Embryonic facial prominence (tissue), 1 donor: ENCODE measurements around the gene TWIST1.

Experiments used
- DNase-seq: peaks from one replicate; pipeline ENCODE4 v3.0.0-alpha.2; 2016; ENCODE audit errors: extremely low spot score

The TWIST1 gene

GRCh38 chr7:19113855-19114550 is 3.4 kb downstream of the TWIST1 start:
- DNase-seq = no peak

- DNase-seq = no peak
These were observed 4.5 kb downstream of the TWIST1 start for GRCh38 chr7:19113002-19113350.

GRCh38 chr7:19112274-19113001 is 5.0 kb downstream of the TWIST1 start:
- DNase-seq = no peak

- DNase-seq = no peak
These were observed 5.8 kb downstream of the TWIST1 start for GRCh38 chr7:19111474-19112273.

GRCh38 chr7:19110776-19111175 is 6.7 kb downstream of the TWIST1 start:
- no peak for DNase-seq

- no peak for DNase-seq
These were observed 7.3 kb downstream of the TWIST1 start for GRCh38 chr7:19110026-19110730.

- DNase-seq = no peak
These were observed 8.2 kb downstream of the TWIST1 start for GRCh38 chr7:19109000-19109946.

- DNase-seq = no peak
These were observed 9.9 kb downstream of the TWIST1 start for GRCh38 chr7:19107356-19108146.

- DNase-seq = no peak
These were observed 10.4 kb downstream of the TWIST1 start for GRCh38 chr7:19107081-19107355.

GRCh38 chr7:19106241-19107080 is 11.0 kb downstream of the TWIST1 start:
- DNase-seq = no peak

- DNase-seq = no peak
These were observed 11.9 kb downstream of the TWIST1 start for GRCh38 chr7:19105546-19105945.

- no peak for DNase-seq
These were observed 12.6 kb downstream of the TWIST1 start for GRCh38 chr7:19104811-19105210.

GRCh38 chr7:19102884-19103283 is 14.6 kb downstream of the TWIST1 start:
- DNase-seq = no peak

GRCh38 chr7:19101909-19102308 is 15.5 kb downstream of the TWIST1 start:
- DNase-seq = no peak

GRCh38 chr7:19101472-19101871 is 16.0 kb downstream of the TWIST1 start:
- DNase-seq = no peak

- DNase-seq = no peak
These were observed 17.5 kb downstream of the TWIST1 start for GRCh38 chr7:19099924-19100323.

- no peak for DNase-seq
These were observed 18.2 kb downstream of the TWIST1 start for GRCh38 chr7:19099194-19099593.

- no peak for DNase-seq
These were observed 18.9 kb downstream of the TWIST1 start for GRCh38 chr7:19098510-19098909.
